ENCODE results near the gene SUGCT.

SUGCT gene

DNA sequence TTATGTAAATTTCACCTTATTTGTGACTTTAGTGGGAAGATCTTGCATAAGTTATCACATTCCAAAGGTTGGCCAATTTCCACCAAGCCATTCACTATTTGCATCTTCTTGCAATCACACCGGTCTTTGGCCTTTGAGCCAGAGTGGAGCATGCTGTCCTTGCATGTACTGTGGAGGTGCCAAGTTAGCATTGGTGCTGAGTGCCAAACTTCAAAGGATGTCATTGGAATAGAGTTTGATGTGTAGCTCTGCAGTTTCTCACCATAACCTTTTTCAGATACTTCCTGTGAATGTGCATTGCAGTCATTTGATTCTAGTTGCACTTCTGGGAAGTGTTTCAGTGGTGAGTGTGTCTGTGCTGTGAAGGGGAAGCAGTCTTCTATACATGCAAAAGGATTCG is 620.6 kb downstream of the SUGCT start:
- in situ Hi-C loops (cut with HindIII; ENCODE audit: low pct_unique_long_range_greater_than_20kb, low sequenced_read_pairs): no loop called here
- no peak for TF ChIP-seq JUND (IDR thresholded peaks at IDR 0.05; ENCODE audit: low read depth)

GRCh38 chr7:40757109-40757508 is 622.3 kb downstream of the SUGCT start:
- in situ Hi-C loops (cut with HindIII; ENCODE audit: low pct_unique_long_range_greater_than_20kb, low sequenced_read_pairs): no loop called here
- no peak for DNase-seq (ENCODE audit: low read depth in 1 of 2, low spot score in 1 of 2)
- no peak for TF ChIP-seq JUND (IDR thresholded peaks at IDR 0.05; ENCODE audit: low read depth)

More for the DNA sequence above, 620.6 kb downstream of the SUGCT start:
- DNase-seq (ENCODE audit: low read depth in 1 of 2, low spot score in 1 of 2): no peak

DNA sequence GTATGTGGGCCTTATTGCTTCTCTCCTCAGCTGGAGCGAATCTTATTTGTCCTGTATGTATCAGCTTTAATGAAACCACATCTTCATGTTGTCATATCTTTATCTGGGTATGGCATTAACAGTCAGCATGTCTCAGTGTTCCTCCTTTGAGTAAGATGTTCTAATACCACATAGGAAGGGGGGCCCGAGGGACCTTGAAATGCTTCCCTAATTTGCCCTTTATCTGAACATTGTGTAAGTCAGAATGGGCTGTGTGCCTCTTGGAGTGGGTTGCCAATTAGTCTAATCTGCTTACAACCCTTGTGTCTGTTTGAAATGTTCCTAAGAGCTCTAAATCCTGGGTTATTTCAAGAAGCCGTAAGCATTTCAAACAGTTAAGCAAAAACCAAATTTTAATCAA is 623.8 kb downstream of the SUGCT start:
- no peak for DNase-seq (ENCODE audit: low read depth in 1 of 2, low spot score in 1 of 2)
- TF ChIP-seq JUND (IDR thresholded peaks at IDR 0.05; ENCODE audit: low read depth): no peak
- in situ Hi-C loops (cut with HindIII; ENCODE audit: low pct_unique_long_range_greater_than_20kb, low sequenced_read_pairs): no loop called here

GRCh38 chr7:40760293-40760964 is 625.6 kb downstream of the SUGCT start:
- in situ Hi-C loops (cut with HindIII; ENCODE audit: low pct_unique_long_range_greater_than_20kb, low sequenced_read_pairs): no loop called here
- no peak for TF ChIP-seq JUND (IDR thresholded peaks at IDR 0.05; ENCODE audit: low read depth)
- no peak for DNase-seq (ENCODE audit: low read depth in 1 of 2, low spot score in 1 of 2)

DNA sequence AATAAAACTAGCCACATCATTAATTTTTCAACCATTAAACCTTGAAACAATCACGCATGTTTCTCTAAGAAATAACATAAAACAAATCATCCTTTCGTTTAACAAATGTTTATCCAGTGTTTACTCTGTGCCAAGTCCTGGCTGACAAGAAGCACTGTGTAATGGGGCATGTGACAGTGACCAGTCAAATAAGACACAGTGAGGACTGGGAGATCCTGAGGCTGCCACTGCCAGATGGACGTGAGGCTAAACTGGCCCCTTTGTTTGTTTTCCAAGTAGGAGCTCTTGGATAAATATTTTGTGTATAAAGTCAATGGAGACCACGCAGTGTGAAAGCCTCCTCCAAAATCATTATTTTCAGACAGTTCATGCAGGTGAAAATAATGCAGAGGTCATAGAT is 626.2 kb downstream of the SUGCT start:
- DNase-seq (ENCODE audit: low read depth in 1 of 2, low spot score in 1 of 2): no peak
- in situ Hi-C loops (cut with HindIII; ENCODE audit: low pct_unique_long_range_greater_than_20kb, low sequenced_read_pairs): no loop called here
- no peak for TF ChIP-seq JUND (IDR thresholded peaks at IDR 0.05; ENCODE audit: low read depth)

GRCh38 chr7:40761762-40762560 is 627.2 kb downstream of the SUGCT start:
- DNase-seq (ENCODE audit: low read depth in 1 of 2, low spot score in 1 of 2): no peak
- no peak for TF ChIP-seq JUND (IDR thresholded peaks at IDR 0.05; ENCODE audit: low read depth)
- in situ Hi-C loops (cut with HindIII; ENCODE audit: low pct_unique_long_range_greater_than_20kb, low sequenced_read_pairs): no loop called here

GRCh38 chr7:40763319-40764287 is 628.8 kb downstream of the SUGCT start:
- no peak for TF ChIP-seq JUND (IDR thresholded peaks at IDR 0.05; ENCODE audit: low read depth)
- in situ Hi-C loops (cut with HindIII; ENCODE audit: low pct_unique_long_range_greater_than_20kb, low sequenced_read_pairs): no loop called here
- DNase-seq (ENCODE audit: low read depth in 1 of 2, low spot score in 1 of 2): peak in 1 of 2 experiments; percentile 60

DNA sequence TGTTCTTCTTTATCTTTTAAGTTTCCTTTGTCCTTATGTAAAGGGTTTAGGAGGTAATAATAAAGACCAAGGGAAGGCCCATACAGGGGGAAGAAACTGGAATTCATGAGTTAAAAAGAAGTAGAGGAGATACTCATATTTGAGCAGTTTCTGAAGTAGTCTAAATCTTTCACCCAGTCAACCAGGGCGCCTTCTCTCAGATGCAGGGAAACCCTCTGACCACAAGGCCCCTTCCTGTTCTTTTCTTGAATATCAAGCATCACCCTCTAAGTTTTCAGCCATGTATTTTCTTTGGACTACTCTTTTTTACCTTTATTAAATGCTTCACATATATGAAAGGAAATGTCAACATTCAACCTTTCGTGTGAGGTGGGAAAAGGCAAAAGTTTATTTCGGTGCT is 630.8 kb downstream of the SUGCT start:
- in situ Hi-C loops (cut with HindIII; ENCODE audit: low pct_unique_long_range_greater_than_20kb, low sequenced_read_pairs): no loop called here
- TF ChIP-seq JUND (IDR thresholded peaks at IDR 0.05; ENCODE audit: low read depth): no peak
- DNase-seq (ENCODE audit: low read depth in 1 of 2, low spot score in 1 of 2): no peak

DNA sequence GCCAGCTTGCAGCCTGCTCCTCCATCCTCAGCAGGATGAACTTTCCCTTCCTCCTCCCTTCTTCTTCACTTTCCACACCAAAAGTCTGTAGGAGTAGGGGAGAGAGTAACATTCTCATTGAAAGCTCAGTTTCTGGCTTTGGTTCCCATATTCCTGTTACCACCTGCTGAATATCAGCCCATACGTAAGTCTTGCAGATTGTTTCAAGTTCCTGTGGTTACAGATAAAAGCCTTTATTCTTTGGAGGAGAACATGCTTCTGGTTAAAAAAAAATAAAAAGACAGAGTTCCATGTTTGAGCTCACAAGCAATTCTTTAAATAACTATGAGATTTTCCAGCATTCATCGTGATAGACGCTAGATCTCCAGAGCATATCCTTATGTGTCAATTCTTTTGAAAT is 637.3 kb downstream of the SUGCT start:
- in situ Hi-C loops (cut with HindIII; ENCODE audit: low pct_unique_long_range_greater_than_20kb, low sequenced_read_pairs): no loop called here
- no peak for TF ChIP-seq JUND (IDR thresholded peaks at IDR 0.05; ENCODE audit: low read depth)
- DNase-seq (ENCODE audit: low read depth in 1 of 2, low spot score in 1 of 2): no peak

- in situ Hi-C loops (cut with HindIII; ENCODE audit: low pct_unique_long_range_greater_than_20kb, low sequenced_read_pairs): no loop called here
- no peak for TF ChIP-seq JUND (IDR thresholded peaks at IDR 0.05; ENCODE audit: low read depth)
- DNase-seq (ENCODE audit: low read depth in 1 of 2, low spot score in 1 of 2): no peak
These were observed 638.9 kb downstream of the SUGCT start for GRCh38 chr7:40773656-40774055.

- in situ Hi-C loops (cut with HindIII; ENCODE audit: low pct_unique_long_range_greater_than_20kb, low sequenced_read_pairs): no loop called here
- DNase-seq (ENCODE audit: low read depth in 1 of 2, low spot score in 1 of 2): no peak
- TF ChIP-seq JUND (IDR thresholded peaks at IDR 0.05; ENCODE audit: low read depth): no peak
These were observed 641.1 kb downstream of the SUGCT start for GRCh38 chr7:40775877-40776276.

- TF ChIP-seq JUND (IDR thresholded peaks at IDR 0.05; ENCODE audit: low read depth): no peak
- no peak for DNase-seq (ENCODE audit: low read depth in 1 of 2, low spot score in 1 of 2)
- in situ Hi-C loops (cut with HindIII; ENCODE audit: low pct_unique_long_range_greater_than_20kb, low sequenced_read_pairs): no loop called here
These were observed 643.0 kb downstream of the SUGCT start for GRCh38 chr7:40777730-40778312.
